SK-N-SH treated with all-trans-retinoic acid at 6 μM for 48 hours (cell line): ENCODE measurements around the gene KIF6.

ENCODE experiments used
- GLIS3 ChIP-seq: fragments of 250-450 bp; sonication (Bioruptor Pico); IDR thresholded peaks from 2 replicates; pipeline ENCODE4 v1.5.0; 2020; ENCODE audit warnings: mild to moderate bottlenecking, moderate library complexity
- ZFP3 ChIP-seq: fragments of 250-450 bp; sonication (Bioruptor Pico); IDR thresholded peaks from 2 replicates; pipeline ENCODE4 v1.5.0; 2020; ENCODE audit warnings: mild to moderate bottlenecking, moderate library complexity

DNA sequence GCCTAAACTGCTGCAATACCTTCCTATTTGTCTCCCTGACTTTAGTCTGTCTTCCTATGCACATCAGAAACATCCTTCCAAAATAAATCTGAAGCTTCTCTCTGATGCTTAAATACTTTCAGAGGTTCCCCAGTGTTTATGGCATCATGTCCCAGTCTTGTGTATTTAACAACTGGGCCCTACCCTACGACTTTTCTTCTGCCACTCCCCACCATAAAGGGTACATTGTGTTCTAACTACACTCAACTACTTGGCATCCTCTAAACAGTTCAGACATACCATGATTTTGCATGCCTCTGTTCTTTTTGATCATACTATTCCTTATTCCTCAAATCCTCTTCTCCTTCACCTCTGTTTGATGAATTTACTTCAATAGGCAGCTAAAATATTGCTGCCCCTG lies 259.7 kb downstream of the KIF6 start:
- TF ChIP-seq ZFP3 (CRISPR knock-in tag) = no peak
- TF ChIP-seq GLIS3 (CRISPR knock-in tag) = no peak
